Measurements from ENCODE around the gene BTBD19. TPM values are rescaled to one million over a fixed set of nuclear protein-coding genes. Genes with fewer than 3 reads are reported as not detected.

The BTBD19 gene
- total and polyA plus RNA-seq, 2 of the 8 experiments (the other 6 are each of a cell fraction or from before 2014, with no cell fraction given), result 1.1 TPM

DNA sequence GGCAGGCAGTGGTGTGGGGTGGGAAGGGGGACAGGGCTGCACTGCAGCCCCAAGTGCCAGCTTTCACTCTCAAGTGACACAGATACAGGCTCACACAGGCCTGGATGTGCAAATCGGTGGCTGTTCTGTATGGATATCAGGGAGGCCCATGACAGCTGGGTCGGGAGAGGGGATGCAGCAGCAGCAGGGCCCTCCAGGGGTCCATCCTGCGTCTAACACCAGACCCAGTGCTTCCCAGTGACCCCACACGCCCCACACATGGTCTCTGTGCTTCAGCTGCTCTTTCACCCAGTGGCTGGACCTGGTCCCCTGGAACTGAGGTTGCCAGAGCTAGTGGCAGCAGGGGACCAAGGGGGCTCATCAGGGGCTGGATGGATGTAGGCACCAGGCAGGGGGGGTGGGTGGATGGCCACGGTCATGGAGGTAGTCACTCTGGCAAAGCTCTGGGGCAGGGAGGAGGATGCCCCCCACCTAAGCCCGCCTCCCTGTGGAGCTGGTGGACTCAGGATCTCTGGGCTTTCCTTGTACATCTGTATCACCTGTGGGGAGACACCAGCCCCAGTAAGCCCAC lies 13.9 kb downstream of the BTBD19 start:
- H3K4me1 ChIP-seq (replicated peaks in 1 of 4; ENCODE audit: control insufficient read depth in 3 of 4, insufficient read depth in 4 of 4, low read length in 3 of 4), result peaks cover 2 to 14% (median 5%) of the 10 kb centered on the region in 4 experiments
- no peaks in the 10 kb centered on the region for H4K20me1 ChIP-seq (replicated peaks in 1 of 2; ENCODE audit: control insufficient read depth in 1 of 2, insufficient read depth in 2 of 2, low read length in 2 of 2)
- H2BK5ac ChIP-seq (ENCODE audit: low read depth, low read length), result no peak overlapping the region
- H3K79me1 ChIP-seq (ENCODE audit: low read depth, low read length), result no peaks in the 10 kb centered on the region
- no peak overlapping the region for H2AFZ ChIP-seq (ENCODE audit: low read length)
- DNase-seq (ENCODE audit: low read depth in 1 of 2, low spot score in 2 of 2) (no peak), FAIRE-seq (no peak)
- no peaks in the 10 kb centered on the region for H3K79me2 ChIP-seq (ENCODE audit: control insufficient read depth in 1 of 2, insufficient read depth in 2 of 2, low read length in 2 of 2)
- H3K27ac ChIP-seq (ENCODE audit: low read depth, low read length), result no peak overlapping the region
- no peak overlapping the region for H2BK15ac ChIP-seq (ENCODE audit: low read length)
- no peak overlapping the region for H3K4me3 ChIP-seq (ENCODE audit: extremely low read depth in 1 of 4, insufficient read depth in 2 of 4, low read depth in 3 of 4, low read length in 4 of 4)
- H4K5ac ChIP-seq (ENCODE audit: insufficient read length, low read depth, low read length), result no peak overlapping the region
- H2BK120ac ChIP-seq (replicated peaks; ENCODE audit: low read depth, low read length), result no peak overlapping the region
- H4K91ac ChIP-seq (replicated peaks; ENCODE audit: insufficient read length, low read length), result no peak overlapping the region
- H3K56ac ChIP-seq (replicated peaks; ENCODE audit: insufficient read length, low read depth, low read length), result no peak overlapping the region
- no peak overlapping the region for H3K18ac ChIP-seq (ENCODE audit: extremely low read depth, low read length)
- no peak overlapping the region for H3K9ac ChIP-seq (replicated peaks in 1 of 4; ENCODE audit: extremely low read depth in 1 of 4, low read depth in 3 of 4, low read length in 3 of 4)
- H3K4ac ChIP-seq (replicated peaks; ENCODE audit: insufficient read length, low read depth, low read length), result no peak overlapping the region
- ChIA-PET POLR2A (ENCODE audit: partially characterized antibody) (interaction anchor here (0.5 to 16.6 kb wide), 14 partner anchors 8 to 480 kb away, joined by 3 to 547 read pairs (median 70); partner anchors contain the start of genes BEST4, BTBD19, DYNLT4 and EIF2B3), CTCF (ENCODE audit: partially characterized antibody) (interaction anchor here (0.6 to 5.3 kb wide), 13 partner anchors 9 to 912 kb away, joined by 3 to 26 read pairs (median 9); partner anchors contain the start of genes DYNLT4 and PLK3)
- no peaks in the 10 kb centered on the region; a peak in 2 of 7 replicates for H3K27me3 ChIP-seq (replicated peaks in 1 of 4; ENCODE audit: control insufficient read depth in 3 of 4, extremely low read depth in 1 of 4, insufficient read depth in 3 of 4, low read length in 3 of 4)
- no peak overlapping the region for H3K14ac ChIP-seq (ENCODE audit: insufficient read length)
- peaks cover 7% of the 10 kb centered on the region for H3K23me2 ChIP-seq (ENCODE audit: low read depth, low read length)
- H2BK20ac ChIP-seq (ENCODE audit: low read length), result no peak overlapping the region
- no peak overlapping the region for H3K4me2 ChIP-seq (ENCODE audit: insufficient read depth in 1 of 2, low read depth in 2 of 2, low read length in 2 of 2)
- no peak overlapping the region for H3K23ac ChIP-seq (ENCODE audit: insufficient read length)
- WGBS, 2 experiments (ENCODE audit: extremely low coverage in 1 of 2, insufficient coverage in 1 of 2, insufficient read length in 1 of 2, insufficient replicate concordance in 2 of 2, low coverage in 1 of 2, low lambda C conversion rate in 2 of 2, missing lambda C conversion rate in 1 of 2), result 83% methylated on average over 5 of the region's 6 CpGs; no CpG with 5 or more reads in 1 of the 2 experiments
- no peaks in the 10 kb centered on the region for H3K9me3 ChIP-seq (ENCODE audit: insufficient read depth in 2 of 2, low read depth in 1 of 2, low read length in 1 of 2)
- no peaks in the 10 kb centered on the region for H3K36me3 ChIP-seq (ENCODE audit: control insufficient read depth in 2 of 4, insufficient read depth in 4 of 4, low read length in 3 of 4)
- H4K8ac ChIP-seq (ENCODE audit: extremely low read depth, insufficient read depth, low read length), result no peak overlapping the region
- H2AK5ac ChIP-seq (ENCODE audit: low read depth, low read length), result no peak overlapping the region
- H2BK12ac ChIP-seq (ENCODE audit: low read depth, low read length), result no peak overlapping the region; the same call in 1 of the 2 replicates
- no peak for TF ChIP-seq GABPA (IDR thresholded peaks at IDR 0.05; ENCODE audit: borderline replicate concordance, insufficient read depth, low read length)
- TF ChIP-seq GTF2F1 (IDR thresholded peaks at IDR 0.05; ENCODE audit: borderline replicate concordance, low read depth, low read length), result no peak
- TF ChIP-seq HDAC2 (IDR thresholded peaks at IDR 0.05; ENCODE audit: borderline replicate concordance in 1 of 2, low read depth in 2 of 2, low read length in 2 of 2), result no peak
- TF ChIP-seq KDM4A (IDR thresholded peaks at IDR 0.05; ENCODE audit: low read depth, low read length, severe bottlenecking), result no peak
- TF ChIP-seq FOSL1 (IDR thresholded peaks at IDR 0.05; ENCODE audit: insufficient read depth, low read depth, low read length), result no peak
- no peak for TF ChIP-seq CTCF (IDR thresholded peaks at IDR 0.05; ENCODE audit: control extremely low read depth in 1 of 3, insufficient read depth in 1 of 3, low read depth in 1 of 3, low read length in 3 of 3)
- no peak for TF ChIP-seq NRF1 (IDR thresholded peaks at IDR 0.05; ENCODE audit: low read depth, low read length)
- TF ChIP-seq SRF (IDR thresholded peaks at IDR 0.05; ENCODE audit: low read depth, low read length), result no peak
- no peak for TF ChIP-seq TEAD4 (IDR thresholded peaks at IDR 0.05; ENCODE audit: low read depth, low read length)
- no peak for TF ChIP-seq KDM1A (IDR thresholded peaks at IDR 0.05; ENCODE audit: borderline replicate concordance, low read length)

Data from H1 (cell line).